HepG2 (cell line): ENCODE data around the gene OTOG. TPM values are rescaled to one million over a fixed set of nuclear protein-coding genes. Genes with fewer than 3 reads are reported as not detected.

Experiments used
- ATAC-seq: fragments of 200-7000 bp; cut with Tn5 transposase; 3 replicates; pipeline ENCODE4 v1.9.1; 2020; ENCODE audit warnings: mild to moderate bottlenecking, moderate library complexity
- BruUV-seq: library from RNA; stranded (reverse); fragments of 400-500 nt; replicated peaks from 2 replicates; lab custom pipeline; 2021; lab: Mats Ljungman, UMichigan
- CTCF ChIA-PET: fragments of 300-600 bp; formaldehyde crosslinking; extraction: SDS; loops from one replicate; lab custom pipeline; 2021; ENCODE audit warnings: low total read pairs, inconsistent platforms, low intra/inter-chr PET ratio; lab: Yijun Ruan, JAX
- POLR2A ChIA-PET: fragments of 350-600 bp; sonication (Branson Sonifier 250); formaldehyde crosslinking; loops from one replicate; lab custom pipeline; 2020; ENCODE audit warnings: antibody characterized with exemption, inconsistent platforms; lab: Yijun Ruan, JAX
- DNase-seq: peaks from one replicate; pipeline ENCODE4 v3.0.0-alpha.2; 2015; ENCODE audit warnings: low spot score
- FAIRE-seq: peaks from 3 replicates; lab custom pipeline; 2011; peaks lifted over from hg19 to GRCh38; lab: Jason Lieb, UNC
- H2AFZ ChIP-seq: one replicate; pipeline ENCODE4 v1.6.1; 2011; ENCODE audit warnings: low read length, inconsistent platforms
- H3K27ac ChIP-seq: fragments of 300-600 bp; 3 replicates; pipeline ENCODE4 v1.8.0; 2011; ENCODE audit warnings: mixed run types, mild to moderate bottlenecking, mixed read lengths, low read length, inconsistent platforms; ENCODE audit not compliant: insufficient read depth; ENCODE audit errors: extremely low read length
- H3K27me3 ChIP-seq, 2 experiments: fragments of 200-600 bp in 1 of 2; 2 replicates in 1 of 2; 3 replicates in 1 of 2; pipeline versions ENCODE4 v1.6.0 to v1.8.0; 2011; ENCODE audit warnings: low read length in 2 of 2, mild to moderate bottlenecking in 2 of 2, moderate library complexity in 2 of 2, inconsistent platforms in 1 of 2; ENCODE audit not compliant: insufficient read depth in 2 of 2, control insufficient read depth in 1 of 2
- H3K36me3 ChIP-seq, 2 experiments: fragments of 200-600 bp in 1 of 2; replicated peaks in 1 of 2; 2 replicates in 1 of 2; 3 replicates in 1 of 2; pipeline versions ENCODE4 v1.5.1 to v1.8.0; 2011; ENCODE audit warnings: low read length in 2 of 2, inconsistent platforms in 1 of 2; ENCODE audit not compliant: insufficient read depth in 2 of 2, control insufficient read depth in 1 of 2
- H3K4me1 ChIP-seq: 2 replicates; pipeline ENCODE4 v1.5.1; 2012; ENCODE audit warnings: low read length, inconsistent platforms; ENCODE audit not compliant: insufficient read depth
- H3K4me2 ChIP-seq: 2 replicates; pipeline ENCODE4 v1.6.0; 2011; ENCODE audit warnings: low read depth, low read length, inconsistent platforms
- H3K4me3 ChIP-seq, 3 experiments: fragments of 200-600 bp in 1 of 3; sonication (generic), shearing (Covaris generic) in 1 of 3; replicated peaks in 1 of 3; 2 replicates each; pipeline ENCODE4 v1.5.1; 2011 to 2016; ENCODE audit warnings: low read length in 3 of 3, inconsistent platforms in 2 of 3, low read depth in 2 of 3, mild to moderate bottlenecking in 2 of 3, control low read depth in 1 of 3, mixed read lengths in 1 of 3; ENCODE audit not compliant: insufficient read depth in 1 of 3
- H3K79me2 ChIP-seq: one replicate; pipeline ENCODE4 v1.6.1; 2011; ENCODE audit warnings: low read length, inconsistent platforms; ENCODE audit not compliant: insufficient read depth
- H3K9ac ChIP-seq: 2 replicates; pipeline ENCODE4 v1.6.0; 2011; ENCODE audit warnings: mild to moderate bottlenecking, low read depth, low read length, inconsistent platforms; ENCODE audit not compliant: insufficient read depth
- H3K9me3 ChIP-seq: 2 replicates; pipeline ENCODE4 v1.5.1; 2012; ENCODE audit warnings: mild to moderate bottlenecking, low read length
- H4K20me1 ChIP-seq: 2 replicates; pipeline ENCODE4 v1.6.0; 2011; ENCODE audit warnings: inconsistent platforms, mild to moderate bottlenecking, low read length, moderate library complexity; ENCODE audit not compliant: insufficient read depth
- AFF4 ChIP-seq: sonication (generic); formaldehyde crosslinking; IDR thresholded peaks from 2 replicates; pipeline ENCODE4 v1.4.0; 2020; ENCODE audit warnings: missing genetic modification reagents
- ARNT2 ChIP-seq: sonication (generic); formaldehyde crosslinking; IDR thresholded peaks from 2 replicates; pipeline ENCODE4 v1.8.0; 2022; ENCODE audit warnings: mild to moderate bottlenecking, low read depth, missing genetic modification reagents, moderate library complexity
- CERS6 ChIP-seq: sonication (generic); formaldehyde crosslinking; IDR thresholded peaks from 2 replicates; pipeline ENCODE4 v1.5.0; 2020; ENCODE audit warnings: missing genetic modification reagents
- FIP1L1 ChIP-seq: fragments of 200-400 bp; formaldehyde crosslinking; IDR thresholded peaks from 2 replicates; pipeline ENCODE4 v1.6.1; 2018; ENCODE audit warnings: low read depth, mild to moderate bottlenecking, low read length, moderate library complexity, borderline replicate concordance; ENCODE audit not compliant: insufficient read depth
- MYNN ChIP-seq: sonication (generic); formaldehyde crosslinking; IDR thresholded peaks from 2 replicates; pipeline ENCODE4 v1.4.0; 2020; ENCODE audit warnings: mild to moderate bottlenecking, low read depth, missing genetic modification reagents
- PRDM4 ChIP-seq: sonication (generic); formaldehyde crosslinking; IDR thresholded peaks from 2 replicates; pipeline ENCODE4 v1.9.0; 2021; ENCODE audit warnings: missing genetic modification reagents, borderline replicate concordance
- SMC3 ChIP-seq: IDR thresholded peaks from 2 replicates; pipeline ENCODE4 v1.6.1; 2011; ENCODE audit warnings: low read length, improper control_type of control experiment
- ZNF251 ChIP-seq: sonication (generic); formaldehyde crosslinking; IDR thresholded peaks from 2 replicates; pipeline ENCODE4 v1.9.0; 2021; ENCODE audit warnings: mild to moderate bottlenecking, missing genetic modification reagents
- ZNF263 ChIP-seq: sonication (generic); formaldehyde crosslinking; IDR thresholded peaks from 2 replicates; pipeline ENCODE4 v1.4.0; 2020; ENCODE audit warnings: missing genetic modification reagents
- ZNF713 ChIP-seq: sonication (generic); formaldehyde crosslinking; IDR thresholded peaks from 2 replicates; pipeline ENCODE4 v1.4.0; 2020; ENCODE audit warnings: mild to moderate bottlenecking, missing genetic modification reagents
- WGBS: methylation state at CpG from one replicate; pipeline ENCODE4 v1.1.6; 2017; ENCODE audit warnings: low lambda C conversion rate; 5-methylcytosine and 5-hydroxymethylcytosine counted together
- in situ Hi-C: cut with HindIII; loops from 2 replicates; pipeline ENCODE4 v1.10.0; 2017; ENCODE audit warnings: low pct_unique_long_range_greater_than_20kb; ENCODE audit not compliant: extremely low pct_ligation_motif_present
- intact Hi-C: fragments of 100-400 bp; cut with micrococcal nuclease; formaldehyde crosslinking; loops from one replicate; pipeline ENCODE4 v1.10.0; 2022; ENCODE audit not compliant: unreplicated experiment
- polyA plus RNA-seq, 8 experiments: library from polyadenylated mRNA; depleted of rRNA in 3 of 8; stranded (reverse) in 7 of 8; unstranded in 1 of 8; fragments of >200 nt; fragmentation: Illumina TruSeq in 4 of 8; extraction: Trizol in 4 of 8; gene quantifications; 2 replicates each; pipeline versions ENCODE4 v1.2.1 to v1.2.3, GENCODE V29; 2011 to 2016; ENCODE audit warnings: low read depth in 4 of 8, missing spikeins in 1 of 8, mixed read lengths in 1 of 8; ENCODE audit not compliant: insufficient read depth in 1 of 8
- total RNA-seq, 5 experiments: library from RNA; depleted of rRNA; stranded (reverse); fragments of >200 nt; fragmentation: Illumina TruSeq; extraction: Trizol; gene quantifications; 2 replicates each; pipeline ENCODE4 v1.2.3, GENCODE V29; 2016; ENCODE audit warnings: low read depth in 1 of 5

The OTOG gene
- total and polyA plus RNA-seq, 2 of the 13 experiments (the other 11 are each of a cell fraction or from before 2014, with no cell fraction given), result not detected

GRCh38 chr11:17585911-17586695 lies 39.0 kb downstream of the OTOG start:
- ATAC-seq, result no peak
- ChIA-PET CTCF (no interaction called here), POLR2A (no interaction called here)
- no peaks in the 10 kb centered on the region for H3K4me1 ChIP-seq
- H3K27me3 ChIP-seq, result peaks cover 0 to 31% of the 10 kb centered on the region in 2 experiments; a peak in 4 of 5 replicates
- H2AFZ ChIP-seq, result no peak overlapping the region
- no peak overlapping the region for H3K4me2 ChIP-seq
- intact Hi-C loops (no loop called here), in situ Hi-C loops (no loop called here)
- H3K4me3 ChIP-seq, result no peak overlapping the region
- H3K9me3 ChIP-seq, result no peaks in the 10 kb centered on the region
- H3K27ac ChIP-seq, result no peak overlapping the region
- DNase-seq, result no peak
- no peak for TF ChIP-seq ZNF251
- no peak for TF ChIP-seq CERS6
- TF ChIP-seq ARNT2, result no peak
- no peak for FAIRE-seq
- 4% methylated on average over 4 of the region's 6 CpGs for WGBS
- no peaks in the 10 kb centered on the region for H3K36me3 ChIP-seq
- H4K20me1 ChIP-seq, result no peaks in the 10 kb centered on the region
- H3K9ac ChIP-seq, result no peak overlapping the region
- no TSS peak for BruUV-seq
- no peaks in the 10 kb centered on the region for H3K79me2 ChIP-seq

- CTCF ChIA-PET, result no interaction called here
- Histone ChIP-seq H3K4me1 (no peaks in the 10 kb centered on the region), H3K27me3 (peaks cover 0 to 31% of the 10 kb centered on the region in 2 experiments; a peak in 3 of 5 replicates), H3K79me2 (no peaks in the 10 kb centered on the region), H3K27ac (no peak overlapping the region), H2AFZ (no peak overlapping the region), H3K36me3 (no peaks in the 10 kb centered on the region), H4K20me1 (no peaks in the 10 kb centered on the region), H3K4me2 (no peak overlapping the region), H3K4me3 (no peak overlapping the region), H3K9ac (no peak overlapping the region), H3K9me3 (no peaks in the 10 kb centered on the region)
- POLR2A ChIA-PET, result no interaction called here
- ATAC-seq, result no peak
- intact Hi-C loops (no loop called here), in situ Hi-C loops (no loop called here)
- 0% methylated on average over 2 of the region's 8 CpGs for WGBS
- BruUV-seq, result no TSS peak
- FAIRE-seq, result no peak
- no peak for DNase-seq
- TF ChIP-seq ZNF713 (CRISPR knock-in tag) (no peak), FIP1L1 (no peak), SMC3 (no peak), PRDM4 (CRISPR knock-in tag) (no peak), ZNF263 (CRISPR knock-in tag) (no peak), MYNN (CRISPR knock-in tag) (no peak), AFF4 (CRISPR knock-in tag) (no peak)
These were observed 41.1 kb downstream of the OTOG start for GRCh38 chr11:17588166-17588565.
